ENCODE data around the gene SMC5.
"Not testable (repeated sequence)": the region's sequence is repeated elsewhere in the genome, so short reads cannot be mapped to it uniquely, and the experiment has no call there.

The SMC5 gene

DNA sequence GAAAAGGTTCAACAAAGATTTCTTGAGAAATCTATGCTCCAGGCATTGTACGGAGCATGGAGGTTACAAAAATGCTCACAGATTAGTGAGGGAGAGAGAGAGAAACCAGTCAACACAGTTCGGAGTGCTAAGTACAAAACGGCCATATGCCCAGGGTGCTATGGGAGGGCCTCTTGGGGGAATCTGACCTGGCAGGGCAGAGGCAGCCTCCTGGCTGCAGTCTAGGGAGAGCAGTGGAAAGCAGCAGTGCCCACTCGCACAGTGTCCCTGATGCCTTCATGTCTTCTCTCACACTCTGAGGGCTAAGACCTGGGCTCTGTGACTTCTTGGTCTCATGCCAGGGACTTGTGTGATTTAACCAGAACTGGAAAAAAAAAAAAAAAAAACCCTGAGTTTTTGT lies 29.8 kb upstream of the SMC5 start:
- DNase-seq (ENCODE audit: low read depth): no peak

DNA sequence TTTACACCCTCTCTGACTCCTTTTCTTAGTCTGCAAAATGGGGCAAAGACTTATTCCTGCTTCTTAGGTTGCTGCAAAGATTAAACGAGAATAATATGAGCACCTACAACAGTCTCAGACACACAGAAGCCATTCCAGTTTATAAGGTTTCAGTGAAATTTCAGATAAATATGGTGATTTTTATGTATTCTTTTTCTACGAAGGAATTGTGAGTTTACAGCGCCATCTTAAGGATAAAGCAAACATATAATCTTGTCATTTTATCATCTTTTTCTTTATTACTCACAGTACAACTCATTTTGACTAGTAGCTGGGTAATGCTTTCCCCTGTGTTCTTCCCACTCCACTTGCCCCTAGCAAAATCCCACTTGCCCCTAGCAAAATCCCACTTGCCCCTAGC lies 29.2 kb upstream of the SMC5 start:
- no peak for DNase-seq (ENCODE audit: low read depth)
- TF ChIP-seq, protein P1, sequence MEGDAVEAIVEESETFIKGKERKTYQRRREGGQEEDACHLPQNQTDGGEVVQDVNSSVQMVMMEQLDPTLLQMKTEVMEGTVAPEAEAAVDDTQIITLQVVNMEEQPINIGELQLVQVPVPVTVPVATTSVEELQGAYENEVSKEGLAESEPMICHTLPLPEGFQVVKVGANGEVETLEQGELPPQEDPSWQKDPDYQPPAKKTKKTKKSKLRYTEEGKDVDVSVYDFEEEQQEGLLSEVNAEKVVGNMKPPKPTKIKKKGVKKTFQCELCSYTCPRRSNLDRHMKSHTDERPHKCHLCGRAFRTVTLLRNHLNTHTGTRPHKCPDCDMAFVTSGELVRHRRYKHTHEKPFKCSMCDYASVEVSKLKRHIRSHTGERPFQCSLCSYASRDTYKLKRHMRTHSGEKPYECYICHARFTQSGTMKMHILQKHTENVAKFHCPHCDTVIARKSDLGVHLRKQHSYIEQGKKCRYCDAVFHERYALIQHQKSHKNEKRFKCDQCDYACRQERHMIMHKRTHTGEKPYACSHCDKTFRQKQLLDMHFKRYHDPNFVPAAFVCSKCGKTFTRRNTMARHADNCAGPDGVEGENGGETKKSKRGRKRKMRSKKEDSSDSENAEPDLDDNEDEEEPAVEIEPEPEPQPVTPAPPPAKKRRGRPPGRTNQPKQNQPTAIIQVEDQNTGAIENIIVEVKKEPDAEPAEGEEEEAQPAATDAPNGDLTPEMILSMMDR (IDR thresholded peaks at IDR 0.05; ENCODE audit: control insufficient read depth, extremely low read depth, insufficient read depth): peak; percentile 43
- H3K4me3 ChIP-seq (ENCODE audit: low read depth, low read length): no peak overlapping the region

More for the DNA sequence above, 29.8 kb upstream of the SMC5 start:
- H3K4me3 ChIP-seq (ENCODE audit: low read depth, low read length): no peak overlapping the region
- TF ChIP-seq, protein P1 (IDR thresholded peaks at IDR 0.05; ENCODE audit: control insufficient read depth, extremely low read depth, insufficient read depth): no peak

DNA sequence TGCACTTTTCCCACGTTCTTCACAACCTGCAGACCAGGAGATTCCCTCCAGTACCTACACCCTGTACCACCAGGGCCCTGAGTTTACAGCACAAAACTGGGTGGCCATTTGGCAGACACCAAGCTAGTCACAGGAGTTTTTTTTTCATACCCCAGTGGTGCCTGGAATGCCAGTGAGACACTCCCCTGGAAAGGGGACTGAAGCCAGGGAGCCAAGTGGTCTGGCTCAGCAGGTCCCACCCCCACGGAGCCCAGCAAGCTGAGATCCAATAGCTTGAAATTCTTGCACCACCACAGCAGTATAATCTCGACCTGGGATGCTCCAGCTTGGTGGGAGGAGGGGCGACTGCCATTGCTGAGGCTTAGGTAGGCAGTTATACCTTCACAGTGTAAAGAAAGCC lies 26.3 kb upstream of the SMC5 start:
- H3K4me3 ChIP-seq (ENCODE audit: low read depth, low read length): no peak overlapping the region
- TF ChIP-seq, protein P1 (IDR thresholded peaks at IDR 0.05; ENCODE audit: control insufficient read depth, extremely low read depth, insufficient read depth): no peak
- DNase-seq (ENCODE audit: low read depth): no peak

DNA sequence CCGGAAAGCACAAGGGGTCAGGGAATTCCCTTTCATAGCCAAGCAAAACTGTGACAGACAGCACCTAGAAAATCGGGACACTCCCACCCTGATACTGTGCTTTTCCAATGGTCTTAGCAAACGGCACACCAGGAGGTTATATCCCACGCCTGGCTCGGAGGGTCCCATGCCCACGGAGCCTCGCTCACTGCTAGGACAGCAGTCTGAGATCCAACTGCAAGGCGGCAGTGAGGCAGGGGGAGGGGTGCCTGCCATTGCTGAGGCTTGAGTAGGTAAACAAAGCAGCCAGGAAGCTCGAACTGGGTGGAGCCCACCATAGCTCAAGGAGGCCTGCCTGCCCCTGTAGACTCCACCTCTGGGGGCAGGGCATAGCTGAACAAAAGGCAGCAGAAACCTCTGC lies 24.6 kb upstream of the SMC5 start:
- not testable (repeated sequence) for H3K4me3 ChIP-seq (ENCODE audit: low read depth, low read length); DNase-seq (ENCODE audit: low read depth)

DNA sequence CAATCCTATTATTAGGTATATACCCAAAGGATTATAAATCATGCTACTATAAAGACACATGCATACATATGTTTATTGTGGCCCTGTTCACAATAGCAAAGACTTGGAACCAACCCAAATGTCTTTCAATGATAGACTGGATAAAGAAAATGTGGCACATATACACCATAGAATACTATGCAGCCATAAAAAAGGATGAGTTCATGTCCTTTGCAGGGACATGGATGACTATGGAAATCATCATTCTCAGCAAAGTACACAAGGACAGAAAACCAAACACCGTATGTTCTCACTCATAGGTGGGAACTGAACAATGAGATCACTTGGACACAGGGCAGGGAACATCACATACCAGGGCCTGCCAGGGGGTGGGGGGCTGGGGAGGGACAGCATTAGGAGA lies 12.8 kb upstream of the SMC5 start:
- not testable (repeated sequence) for H3K4me3 ChIP-seq (ENCODE audit: low read depth, low read length); DNase-seq (ENCODE audit: low read depth)

DNA sequence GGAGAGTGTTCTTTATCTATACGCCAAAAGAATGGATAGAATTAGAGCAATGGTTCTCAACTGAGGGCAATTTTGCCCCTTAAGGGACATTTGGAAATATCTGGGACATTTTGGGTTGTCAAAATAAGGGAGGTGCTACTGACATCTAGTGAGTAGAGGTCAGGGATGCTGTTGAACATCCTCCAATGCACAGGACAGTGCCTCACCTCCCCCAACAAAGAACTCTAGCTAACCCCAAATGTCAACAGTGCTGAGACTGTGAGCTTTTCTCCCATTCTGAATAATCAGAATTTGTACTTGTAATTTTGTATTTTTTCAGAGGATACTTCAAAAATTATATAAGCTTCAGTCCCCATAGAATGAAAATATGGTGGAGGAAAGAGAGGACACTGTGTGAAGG lies 8.6 kb upstream of the SMC5 start:
- TF ChIP-seq, protein P1 (IDR thresholded peaks at IDR 0.05; ENCODE audit: control insufficient read depth, extremely low read depth, insufficient read depth): no peak
- DNase-seq (ENCODE audit: low read depth): no peak
- no peak overlapping the region for H3K4me3 ChIP-seq (ENCODE audit: low read depth, low read length)

DNA sequence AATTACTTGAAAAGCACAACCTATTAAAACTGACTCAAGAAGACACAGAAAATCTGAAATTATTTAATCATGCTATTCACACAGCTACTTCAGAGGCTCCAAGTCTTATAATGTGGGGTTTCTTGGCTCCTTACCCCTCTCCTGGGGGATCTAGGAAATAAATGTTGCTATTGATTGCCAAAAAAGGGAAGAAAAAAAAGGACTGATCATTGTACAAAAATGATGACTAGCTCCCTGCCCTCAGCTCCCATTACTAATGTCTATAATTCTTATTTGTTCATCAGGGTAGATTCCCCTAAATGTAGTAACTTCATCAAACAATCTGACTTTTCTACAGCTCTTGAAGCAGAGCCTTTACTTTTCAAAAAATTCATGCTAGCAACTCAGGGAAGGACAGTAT lies 3.3 kb upstream of the SMC5 start:
- no peak overlapping the region for H3K4me3 ChIP-seq (ENCODE audit: low read depth, low read length)
- TF ChIP-seq, protein P1 (IDR thresholded peaks at IDR 0.05; ENCODE audit: control insufficient read depth, extremely low read depth, insufficient read depth): no peak
- no peak for DNase-seq (ENCODE audit: low read depth)

DNA sequence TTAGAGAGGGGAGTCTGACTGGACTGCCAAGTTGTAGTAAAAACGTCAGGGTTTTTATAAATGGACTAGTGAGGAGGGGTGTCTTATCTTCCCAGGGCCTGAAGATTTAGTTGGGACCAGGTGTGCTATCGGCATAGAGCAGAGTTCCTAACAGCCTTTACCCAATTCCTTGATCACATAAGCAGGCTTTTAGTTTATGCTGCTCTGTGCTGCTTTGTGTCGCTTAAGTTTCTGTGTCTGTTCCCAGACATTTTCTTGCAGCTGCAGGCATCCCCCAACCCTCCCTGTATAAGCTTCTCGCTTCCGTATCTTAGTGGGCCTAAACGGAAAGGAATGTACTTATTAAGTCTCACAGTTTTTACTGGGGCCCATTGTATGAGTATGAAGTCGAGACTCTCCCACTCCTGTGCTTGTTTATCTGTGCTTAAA lies 2.6 kb upstream of the SMC5 start:
- DNase-seq (ENCODE audit: low read depth): no peak
- TF ChIP-seq, protein P1 (IDR thresholded peaks at IDR 0.05; ENCODE audit: control insufficient read depth, extremely low read depth, insufficient read depth): no peak
- no peak overlapping the region for H3K4me3 ChIP-seq (ENCODE audit: low read depth, low read length)
